Coronary artery (tissue), 2 donors: ENCODE results near the gene ARID3B.

Experiments used
- DNase-seq: peaks from one replicate; pipeline ENCODE4 v3.0.0-alpha.2; 2017; ENCODE audit warnings: low spot score
- H3K27ac ChIP-seq, 2 donors: fragments of 200-600 bp; sonication (generic); one replicate each; pipeline ENCODE4 v1.5.1; 2016 to 2019
- H3K4me3 ChIP-seq: fragments of 200-600 bp; sonication (generic); 2 replicates; pipeline ENCODE4 v1.5.1; 2016; ENCODE audit warnings: mild to moderate bottlenecking, moderate library complexity
- TF ChIP-seq, protein P1 (sequence below): fragments of 200-600 bp; sonication (generic); IDR thresholded peaks from one replicate; pipeline ENCODE4 v1.5.1; 2019; ENCODE audit warnings: antibody characterized with exemption

ARID3B gene

DNA sequence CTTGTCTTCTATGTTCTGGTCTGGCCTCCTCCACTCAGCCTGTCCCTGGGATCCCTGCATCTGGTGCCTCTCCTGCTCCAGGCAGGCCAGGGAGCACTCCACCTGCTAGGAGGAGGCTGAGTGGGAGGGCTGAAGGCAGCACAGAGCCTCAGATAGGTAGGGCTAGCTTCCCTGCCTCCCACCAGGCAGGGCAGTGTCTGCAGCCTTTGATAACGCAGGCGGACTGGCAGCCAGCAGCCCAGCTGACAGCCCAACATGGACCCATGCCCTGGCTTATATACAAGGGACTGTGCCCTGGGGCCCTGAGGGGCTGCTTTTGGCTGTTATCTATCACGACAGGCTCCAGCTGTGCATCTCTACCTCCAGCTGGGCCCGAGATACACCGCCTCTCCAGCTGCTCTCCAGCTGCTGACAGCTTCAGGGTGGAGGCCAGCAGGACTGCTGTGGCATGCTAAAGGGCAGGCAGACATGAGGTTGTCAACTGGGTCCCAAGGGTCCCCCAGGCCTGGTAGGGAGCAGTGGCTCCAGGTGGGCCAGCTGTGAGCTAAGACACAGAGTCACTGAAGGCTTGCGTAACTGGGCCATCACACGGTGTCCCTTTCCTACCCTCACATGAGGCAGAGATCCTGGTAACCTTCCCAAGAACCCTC, 69.4 kb downstream of the ARID3B start:
- no peak overlapping the region for H3K4me3 ChIP-seq
- TF ChIP-seq, protein P1, sequence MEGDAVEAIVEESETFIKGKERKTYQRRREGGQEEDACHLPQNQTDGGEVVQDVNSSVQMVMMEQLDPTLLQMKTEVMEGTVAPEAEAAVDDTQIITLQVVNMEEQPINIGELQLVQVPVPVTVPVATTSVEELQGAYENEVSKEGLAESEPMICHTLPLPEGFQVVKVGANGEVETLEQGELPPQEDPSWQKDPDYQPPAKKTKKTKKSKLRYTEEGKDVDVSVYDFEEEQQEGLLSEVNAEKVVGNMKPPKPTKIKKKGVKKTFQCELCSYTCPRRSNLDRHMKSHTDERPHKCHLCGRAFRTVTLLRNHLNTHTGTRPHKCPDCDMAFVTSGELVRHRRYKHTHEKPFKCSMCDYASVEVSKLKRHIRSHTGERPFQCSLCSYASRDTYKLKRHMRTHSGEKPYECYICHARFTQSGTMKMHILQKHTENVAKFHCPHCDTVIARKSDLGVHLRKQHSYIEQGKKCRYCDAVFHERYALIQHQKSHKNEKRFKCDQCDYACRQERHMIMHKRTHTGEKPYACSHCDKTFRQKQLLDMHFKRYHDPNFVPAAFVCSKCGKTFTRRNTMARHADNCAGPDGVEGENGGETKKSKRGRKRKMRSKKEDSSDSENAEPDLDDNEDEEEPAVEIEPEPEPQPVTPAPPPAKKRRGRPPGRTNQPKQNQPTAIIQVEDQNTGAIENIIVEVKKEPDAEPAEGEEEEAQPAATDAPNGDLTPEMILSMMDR, result no peak
- no peak overlapping the region for H3K27ac ChIP-seq
- no peak for DNase-seq

DNA sequence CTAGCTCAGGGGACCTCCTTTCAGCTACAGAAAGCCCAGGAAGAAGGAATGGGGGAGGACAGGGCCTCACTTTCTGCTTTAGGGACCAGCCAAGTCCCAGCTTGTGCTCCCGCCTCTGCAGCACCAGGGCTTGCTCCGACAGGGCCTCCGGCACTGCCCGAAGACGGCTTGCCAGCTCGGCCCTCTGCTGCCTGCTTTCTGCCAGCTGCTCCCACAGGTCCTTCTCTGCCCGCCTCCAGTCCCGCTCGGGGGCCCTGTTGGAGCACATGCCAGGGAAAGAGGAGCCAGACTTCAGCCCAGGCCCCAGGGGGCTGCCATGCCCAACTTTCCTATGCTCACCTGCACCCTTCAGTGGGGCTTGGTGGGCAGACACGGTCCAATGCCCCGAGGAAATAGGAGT, 70.3 kb downstream of the ARID3B start:
- Histone ChIP-seq H3K27ac (no peak overlapping the region), H3K4me3 (no peak overlapping the region)
- no peak for DNase-seq
- TF ChIP-seq, protein P1, result no peak

DNA sequence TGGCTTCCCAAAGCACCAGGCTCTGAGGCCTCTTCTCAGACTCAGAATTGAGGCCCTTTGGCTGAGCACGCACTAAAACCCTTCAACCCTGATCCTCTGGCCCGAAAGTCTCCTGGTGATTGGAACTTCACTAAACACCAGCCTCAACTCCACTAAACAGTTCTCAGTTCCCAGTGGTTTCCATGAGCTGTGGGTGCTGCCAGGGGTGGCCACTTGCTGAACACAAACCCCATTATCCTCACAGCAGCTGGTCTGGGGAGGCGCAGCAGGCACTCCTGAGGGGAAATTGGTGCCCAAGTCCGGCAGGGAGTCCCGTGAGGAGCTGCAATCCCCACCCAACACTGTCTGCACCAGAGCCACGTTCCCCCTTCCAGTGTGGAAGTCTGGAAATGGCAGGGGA, 70.8 kb downstream of the ARID3B start:
- DNase-seq, result no peak
- Histone ChIP-seq H3K27ac (no peak overlapping the region), H3K4me3 (no peak overlapping the region)
- TF ChIP-seq, protein P1, result no peak

DNA sequence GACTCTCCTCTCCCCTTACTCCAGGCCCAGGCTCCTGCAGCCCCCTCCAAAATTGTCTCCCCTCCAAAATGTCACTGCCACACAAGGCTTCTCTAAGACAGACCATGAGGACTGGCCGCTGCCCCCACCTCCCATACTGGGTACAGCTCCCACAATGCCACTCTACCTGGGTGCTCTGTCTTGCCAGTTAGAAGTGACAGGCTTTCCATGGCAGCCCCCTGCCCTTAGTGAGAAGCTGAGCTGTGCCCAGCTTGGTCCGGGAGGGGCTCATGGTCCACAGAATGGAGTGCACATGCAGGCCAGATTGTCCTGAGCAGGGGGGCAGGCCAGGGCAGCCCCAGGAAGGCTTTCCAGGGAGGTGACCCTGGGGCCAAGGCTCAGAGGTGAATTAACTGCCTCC, 71.7 kb downstream of the ARID3B start:
- no peak for DNase-seq
- Histone ChIP-seq H3K4me3 (no peak overlapping the region), H3K27ac (no peak overlapping the region)
- TF ChIP-seq, protein P1, result no peak

DNA sequence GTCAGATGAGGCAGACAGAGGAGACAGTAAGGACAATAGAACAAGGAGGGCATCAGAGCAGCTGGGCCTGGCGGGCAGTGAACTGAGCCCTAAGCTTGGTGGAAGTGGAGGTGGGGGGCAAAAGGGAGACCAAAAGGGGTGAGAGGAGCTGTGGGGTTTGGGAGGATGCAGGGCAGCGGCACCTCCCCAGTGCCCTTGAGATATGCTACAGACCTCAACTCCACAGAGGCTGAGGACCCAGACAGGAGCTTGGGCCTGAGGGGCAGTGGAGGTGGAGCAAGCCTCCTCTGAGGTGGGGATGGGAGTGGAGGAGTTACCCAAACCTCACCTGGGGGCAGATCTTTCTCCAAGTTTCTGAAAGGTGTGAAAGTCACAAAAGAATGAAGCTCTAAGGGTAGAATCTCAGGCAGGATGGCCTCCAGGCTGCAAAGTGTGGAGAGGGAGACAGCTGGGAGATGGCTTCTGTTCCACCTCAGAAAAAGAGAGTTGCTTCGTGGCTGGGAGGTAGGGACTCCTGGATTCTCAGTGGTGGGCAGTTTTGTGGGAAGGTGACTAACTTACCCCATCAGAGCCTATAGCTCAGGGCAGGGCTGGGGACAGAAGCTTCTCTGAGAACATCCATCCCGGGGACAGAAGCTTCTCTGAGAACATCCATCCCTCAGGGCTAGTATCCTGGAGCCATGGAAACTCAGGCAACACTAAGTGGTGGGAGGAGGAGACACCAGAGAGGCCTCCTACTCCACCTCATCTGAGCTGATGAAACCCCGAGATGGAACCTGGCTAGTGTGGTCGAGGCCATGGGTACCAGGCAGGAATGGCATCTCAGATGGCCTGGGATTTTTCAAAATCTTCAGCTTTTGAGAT, 72.3 kb downstream of the ARID3B start:
- DNase-seq, result no peak
- no peak overlapping the region for H3K4me3 ChIP-seq
- H3K27ac ChIP-seq, result no peak overlapping the region
- TF ChIP-seq, protein P1, result no peak

DNA sequence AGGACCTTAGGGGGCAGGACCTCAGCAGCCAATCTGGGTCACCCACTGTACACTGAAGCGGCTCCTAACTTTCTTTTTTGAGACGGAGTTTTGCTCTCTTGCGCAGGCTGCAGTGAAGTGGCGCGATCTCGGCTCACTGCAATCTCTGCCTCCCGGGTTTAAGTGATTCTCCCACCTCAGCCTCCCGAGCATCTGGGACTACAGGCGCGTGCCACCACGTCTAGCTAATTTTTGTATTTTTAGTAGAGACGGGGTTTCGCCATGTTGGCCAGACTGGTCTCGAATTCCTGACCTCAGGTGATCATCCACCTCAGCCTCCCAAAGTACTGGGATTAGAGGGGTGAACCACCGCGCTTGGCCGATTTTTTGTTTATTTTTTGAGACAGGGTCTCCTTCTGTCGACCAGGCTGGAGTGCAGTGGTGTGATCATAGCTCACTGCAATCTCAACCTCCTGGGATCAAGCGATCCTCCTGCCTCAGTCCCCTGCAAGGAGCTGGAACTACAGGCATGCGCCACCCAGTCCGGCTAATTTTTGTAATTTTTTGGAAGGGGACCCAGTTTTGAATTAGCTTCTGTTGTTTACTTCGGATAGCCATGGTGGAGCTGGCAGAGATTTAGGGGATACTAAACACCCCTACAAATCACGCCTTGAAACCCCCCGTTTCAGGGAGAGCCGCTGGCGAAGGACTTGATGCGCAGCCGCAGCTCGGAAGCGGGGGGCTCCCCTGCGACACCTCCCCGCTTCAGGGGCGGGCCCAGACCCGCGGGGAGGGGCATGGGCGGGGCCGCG, 73.1 kb downstream of the ARID3B start:
- peak overlapping the region; percentile 98 to 99 for H3K27ac ChIP-seq
- TF ChIP-seq, protein P1, result no peak
- DNase-seq, result no peak
- H3K4me3 ChIP-seq, result peak overlapping the region; percentile 97
